ENCODE measurements around the gene MRC2.

Gene MRC2

GRCh38 chr17:62663304-62663703, 35.8 kb downstream of the MRC2 start:
- no peak for DNase-seq (ENCODE audit: low read depth in 2 of 2)

- no peak for DNase-seq (ENCODE audit: low read depth in 2 of 2)
Observed at GRCh38 chr17:62664336-62665120, 37.1 kb downstream of the MRC2 start.

GRCh38 chr17:62665599-62665998, 38.1 kb downstream of the MRC2 start:
- DNase-seq (ENCODE audit: low read depth in 2 of 2), result no peak

- DNase-seq (ENCODE audit: low read depth in 2 of 2), result no peak
Observed at GRCh38 chr17:62666061-62666800, 38.8 kb downstream of the MRC2 start.

- DNase-seq (ENCODE audit: low read depth in 2 of 2), result no peak
Observed at GRCh38 chr17:62666801-62667591, 39.5 kb downstream of the MRC2 start.

GRCh38 chr17:62668091-62668804, 40.8 kb downstream of the MRC2 start:
- DNase-seq (ENCODE audit: low read depth in 2 of 2), result no peak

- no peak for DNase-seq (ENCODE audit: low read depth in 2 of 2)
Observed at GRCh38 chr17:62670202-62670821, 42.8 kb downstream of the MRC2 start.

- no peak for DNase-seq (ENCODE audit: low read depth in 2 of 2)
Observed at GRCh38 chr17:62671553-62671952, 44.1 kb downstream of the MRC2 start.

GRCh38 chr17:62672957-62673356, 45.5 kb downstream of the MRC2 start:
- no peak for DNase-seq (ENCODE audit: low read depth in 2 of 2)

- no peak for DNase-seq (ENCODE audit: low read depth in 2 of 2)
Observed at GRCh38 chr17:62673614-62674362, 46.3 kb downstream of the MRC2 start.

- DNase-seq (ENCODE audit: low read depth in 2 of 2), result no peak
Observed at GRCh38 chr17:62674363-62674739, 46.9 kb downstream of the MRC2 start.

GRCh38 chr17:62674841-62675240, 47.4 kb downstream of the MRC2 start:
- DNase-seq (ENCODE audit: low read depth in 2 of 2), result no peak

- no peak for DNase-seq (ENCODE audit: low read depth in 2 of 2)
Observed at GRCh38 chr17:62675260-62675659, 47.8 kb downstream of the MRC2 start.

GRCh38 chr17:62675701-62676100, 48.2 kb downstream of the MRC2 start:
- DNase-seq (ENCODE audit: low read depth in 2 of 2), result no peak

- no peak for DNase-seq (ENCODE audit: low read depth in 2 of 2)
Observed at GRCh38 chr17:62676231-62676943, 48.9 kb downstream of the MRC2 start.

- no peak for DNase-seq (ENCODE audit: low read depth in 2 of 2)
Observed at GRCh38 chr17:62676952-62677596, 49.6 kb downstream of the MRC2 start.

GRCh38 chr17:62678214-62678919, 50.9 kb downstream of the MRC2 start:
- DNase-seq (ENCODE audit: low read depth in 2 of 2), result no peak

- DNase-seq (ENCODE audit: low read depth in 2 of 2), result no peak
Observed at GRCh38 chr17:62679866-62680377, 52.5 kb downstream of the MRC2 start.

Measured in stimulated activated CD8-positive, alpha-beta memory T cell treated with anti-CD3 and anti-CD28 coated beads, Interleukin-7, amount 100 ng/mL, for 4 hours (primary cell).